Measurements from ENCODE around the gene KCNJ15. TPM values are rescaled to one million over a fixed set of nuclear protein-coding genes. Genes with fewer than 3 reads are reported as not detected.

Gene KCNJ15
- total RNA-seq, 3 donors from 2014 or later (not counting 1 experiment from before 2014, with no cell fraction given) = 1.9 TPM; not detected in 2

DNA sequence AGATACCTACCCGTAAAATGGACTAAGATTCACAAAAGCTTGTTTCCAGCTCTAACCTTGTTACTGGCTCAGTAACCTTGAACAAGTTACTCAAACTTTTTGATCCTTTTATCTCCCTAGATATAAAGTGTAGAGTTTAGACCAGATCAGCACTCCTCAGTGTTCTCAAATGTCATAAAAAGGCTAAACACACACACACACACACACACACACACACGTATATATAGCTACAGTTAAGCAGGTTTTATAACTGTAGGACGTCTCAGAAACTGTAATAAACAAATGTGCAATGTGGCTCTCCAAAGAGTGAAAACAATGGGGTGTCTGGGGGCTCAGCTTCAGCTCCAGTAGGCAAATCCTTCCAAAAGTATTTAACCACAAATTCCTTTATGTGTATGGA, 34.0 kb downstream of the KCNJ15 start:
- TF ChIP-seq, protein P1, sequence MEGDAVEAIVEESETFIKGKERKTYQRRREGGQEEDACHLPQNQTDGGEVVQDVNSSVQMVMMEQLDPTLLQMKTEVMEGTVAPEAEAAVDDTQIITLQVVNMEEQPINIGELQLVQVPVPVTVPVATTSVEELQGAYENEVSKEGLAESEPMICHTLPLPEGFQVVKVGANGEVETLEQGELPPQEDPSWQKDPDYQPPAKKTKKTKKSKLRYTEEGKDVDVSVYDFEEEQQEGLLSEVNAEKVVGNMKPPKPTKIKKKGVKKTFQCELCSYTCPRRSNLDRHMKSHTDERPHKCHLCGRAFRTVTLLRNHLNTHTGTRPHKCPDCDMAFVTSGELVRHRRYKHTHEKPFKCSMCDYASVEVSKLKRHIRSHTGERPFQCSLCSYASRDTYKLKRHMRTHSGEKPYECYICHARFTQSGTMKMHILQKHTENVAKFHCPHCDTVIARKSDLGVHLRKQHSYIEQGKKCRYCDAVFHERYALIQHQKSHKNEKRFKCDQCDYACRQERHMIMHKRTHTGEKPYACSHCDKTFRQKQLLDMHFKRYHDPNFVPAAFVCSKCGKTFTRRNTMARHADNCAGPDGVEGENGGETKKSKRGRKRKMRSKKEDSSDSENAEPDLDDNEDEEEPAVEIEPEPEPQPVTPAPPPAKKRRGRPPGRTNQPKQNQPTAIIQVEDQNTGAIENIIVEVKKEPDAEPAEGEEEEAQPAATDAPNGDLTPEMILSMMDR (IDR thresholded peaks at IDR 0.05) = no peak
- DNase-seq (no peak), ATAC-seq (no peak)
- Mint-ChIP-seq H3K4me1 (peaks cover 0 to 5% of the 10 kb centered on the region in 2 donors), H3K9me3 (no peaks in the 10 kb centered on the region), H3K4me3 (no peak overlapping the region), H3K27ac (no peak overlapping the region), H3K27me3 (ENCODE audit: low read depth in 2 of 2) (peaks cover 7 to 36% of the 10 kb centered on the region in 2 donors), H3K36me3 (no peaks in the 10 kb centered on the region)
- Histone ChIP-seq H3K27ac (ENCODE audit: low read length) (no peak overlapping the region), H3K4me3 (ENCODE audit: low read length) (no peak overlapping the region), H3K36me3 (ENCODE audit: control insufficient read depth, insufficient read depth, low read length) (no peaks in the 10 kb centered on the region), H3K9me3 (ENCODE audit: control insufficient read depth, insufficient read depth, low read length) (no peaks in the 10 kb centered on the region), H3K27me3 (ENCODE audit: control insufficient read depth, insufficient read depth, low read length) (no peaks in the 10 kb centered on the region), H3K4me1 (ENCODE audit: control insufficient read depth, insufficient read depth, low read length) (no peaks in the 10 kb centered on the region)
- intact Hi-C loops (cut with micrococcal nuclease) = no loop called here
- WGBS (ENCODE audit: insufficient coverage) = 82% methylated on average over 1 of the region's 3 CpGs

DNA sequence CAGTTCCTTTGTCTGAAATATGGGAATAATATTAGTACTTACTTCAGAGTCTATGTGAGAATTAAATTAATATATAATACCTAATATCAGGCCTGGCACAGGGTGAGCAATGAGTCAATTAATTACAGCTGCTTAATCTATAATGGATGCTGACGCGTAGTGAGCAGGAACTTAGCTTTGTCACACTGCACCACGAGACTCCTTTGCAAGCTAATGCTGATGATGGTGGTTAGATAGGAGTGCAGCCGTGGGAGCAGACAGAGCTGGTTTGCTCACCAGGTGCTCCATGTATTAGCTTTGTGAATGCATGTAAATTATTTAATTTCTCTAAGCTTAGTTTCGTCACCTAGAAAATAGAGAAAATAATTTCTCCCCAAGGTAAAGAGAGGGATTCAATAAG, 35.1 kb downstream of the KCNJ15 start:
- H3K27ac Mint-ChIP-seq = no peak overlapping the region
- Histone ChIP-seq H3K27ac (ENCODE audit: low read length) (no peak overlapping the region), H3K36me3 (ENCODE audit: control insufficient read depth, insufficient read depth, low read length) (no peaks in the 10 kb centered on the region), H3K4me1 (ENCODE audit: control insufficient read depth, insufficient read depth, low read length) (peaks cover 5% of the 10 kb centered on the region), H3K27me3 (ENCODE audit: control insufficient read depth, insufficient read depth, low read length) (no peaks in the 10 kb centered on the region), H3K9me3 (ENCODE audit: control insufficient read depth, insufficient read depth, low read length) (no peaks in the 10 kb centered on the region), H3K4me3 (ENCODE audit: low read length) (no peak overlapping the region)
- no peak overlapping the region for H3K4me3 Mint-ChIP-seq
- DNase-seq (no peak), ATAC-seq (no peak)
- TF ChIP-seq, protein P1 (IDR thresholded peaks at IDR 0.05) = no peak
- WGBS (ENCODE audit: insufficient coverage) = 75% methylated on average over 4 of the region's 5 CpGs
- intact Hi-C loops (cut with micrococcal nuclease) = no loop called here
- no peaks in the 10 kb centered on the region for H3K36me3 Mint-ChIP-seq
- peaks cover 9 to 46% of the 10 kb centered on the region in 2 donors for H3K27me3 Mint-ChIP-seq (ENCODE audit: low read depth in 2 of 2)
- H3K9me3 Mint-ChIP-seq = no peaks in the 10 kb centered on the region
- H3K4me1 Mint-ChIP-seq = peaks cover 0 to 5% of the 10 kb centered on the region in 2 donors

DNA sequence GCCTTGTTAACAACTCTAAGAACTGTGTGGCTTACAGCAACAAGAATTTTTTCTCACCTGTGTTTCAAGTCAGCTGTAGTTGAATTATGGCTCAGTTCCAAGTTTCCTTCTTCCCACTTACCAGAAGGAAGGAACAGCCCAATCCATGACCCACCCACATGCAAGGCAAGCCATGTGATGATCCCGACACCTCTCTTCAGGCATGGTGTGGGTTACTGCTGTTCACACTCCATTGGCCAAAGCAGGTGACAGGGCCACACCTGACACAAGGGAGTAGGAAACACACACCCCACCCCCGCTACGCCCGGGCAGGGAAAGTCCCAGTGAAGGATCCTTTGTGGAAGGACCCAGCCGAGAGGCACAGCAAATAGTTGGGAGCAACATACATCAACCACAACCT, 36.3 kb downstream of the KCNJ15 start:
- no peaks in the 10 kb centered on the region for H3K36me3 Mint-ChIP-seq
- peaks cover 9 to 46% of the 10 kb centered on the region in 2 donors for H3K27me3 Mint-ChIP-seq (ENCODE audit: low read depth in 2 of 2)
- no peak overlapping the region for H3K4me3 Mint-ChIP-seq
- no peak overlapping the region for H3K27ac Mint-ChIP-seq
- WGBS (ENCODE audit: insufficient coverage) = 82% methylated on average over 5 of the region's 5 CpGs
- no peak overlapping the region for H3K27ac ChIP-seq (ENCODE audit: low read length)
- no peak for DNase-seq
- H3K36me3 ChIP-seq (ENCODE audit: control insufficient read depth, insufficient read depth, low read length) = no peaks in the 10 kb centered on the region
- no peaks in the 10 kb centered on the region for H3K9me3 Mint-ChIP-seq
- H3K4me1 ChIP-seq (ENCODE audit: control insufficient read depth, insufficient read depth, low read length) = peaks cover 6% of the 10 kb centered on the region
- no peaks in the 10 kb centered on the region for H3K27me3 ChIP-seq (ENCODE audit: control insufficient read depth, insufficient read depth, low read length)
- H3K9me3 ChIP-seq (ENCODE audit: control insufficient read depth, insufficient read depth, low read length) = no peaks in the 10 kb centered on the region
- ATAC-seq = no peak
- peaks cover 0 to 5% of the 10 kb centered on the region in 2 donors for H3K4me1 Mint-ChIP-seq
- intact Hi-C loops (cut with micrococcal nuclease) = loop anchor here (1.0 kb wide), 1 partner anchor 31 kb away; no protein-coding TSS in a partner anchor
- TF ChIP-seq, protein P1 (IDR thresholded peaks at IDR 0.05) = no peak
- no peak overlapping the region for H3K4me3 ChIP-seq (ENCODE audit: low read length)

DNA sequence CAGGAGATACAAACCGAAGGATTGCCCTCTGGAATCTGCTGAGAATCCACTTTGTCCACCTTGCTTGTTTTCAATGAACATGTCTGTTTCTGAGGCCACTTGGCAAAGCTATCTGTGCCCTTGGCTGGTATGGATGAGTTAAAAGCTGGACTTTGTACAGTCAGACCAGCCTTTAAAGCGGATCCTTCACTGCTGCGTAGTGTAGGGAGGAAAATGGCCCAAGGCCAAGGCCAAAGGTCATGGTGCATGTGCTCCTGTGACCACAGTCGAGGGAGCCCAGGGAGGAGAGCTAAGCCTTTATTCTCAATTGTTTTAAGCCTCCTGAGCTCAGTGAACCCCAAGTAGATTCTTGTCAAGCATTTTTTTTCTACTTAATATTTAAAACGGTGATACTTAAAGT, 37.0 kb downstream of the KCNJ15 start:
- H3K4me3 ChIP-seq (ENCODE audit: low read length) = no peak overlapping the region
- no peak overlapping the region for H3K27ac Mint-ChIP-seq
- intact Hi-C loops (cut with micrococcal nuclease) = loop anchor here (1.0 kb wide), 1 partner anchor 31 kb away; no protein-coding TSS in a partner anchor
- H3K4me1 Mint-ChIP-seq = peaks cover 0 to 5% of the 10 kb centered on the region in 2 donors
- no peak for ATAC-seq
- H3K36me3 Mint-ChIP-seq = no peaks in the 10 kb centered on the region
- no peak for DNase-seq
- no peaks in the 10 kb centered on the region for H3K36me3 ChIP-seq (ENCODE audit: control insufficient read depth, insufficient read depth, low read length)
- H3K4me3 Mint-ChIP-seq = no peak overlapping the region
- peaks cover 9 to 43% of the 10 kb centered on the region in 2 donors for H3K27me3 Mint-ChIP-seq (ENCODE audit: low read depth in 2 of 2)
- TF ChIP-seq, protein P1 (IDR thresholded peaks at IDR 0.05) = no peak
- H3K9me3 Mint-ChIP-seq = no peaks in the 10 kb centered on the region
- no peak overlapping the region for H3K27ac ChIP-seq (ENCODE audit: low read length)
- no peaks in the 10 kb centered on the region for H3K9me3 ChIP-seq (ENCODE audit: control insufficient read depth, insufficient read depth, low read length)
- WGBS (ENCODE audit: insufficient coverage) = 76% methylated on average over 4 of the region's 5 CpGs
- peaks cover 6% of the 10 kb centered on the region for H3K4me1 ChIP-seq (ENCODE audit: control insufficient read depth, insufficient read depth, low read length)
- H3K27me3 ChIP-seq (ENCODE audit: control insufficient read depth, insufficient read depth, low read length) = no peaks in the 10 kb centered on the region
